OCI-LY7 (cell line): ENCODE results near the gene TNNI3K. TPM values are rescaled to one million over a fixed set of nuclear protein-coding genes. Genes with fewer than 3 reads are reported as not detected.

Source experiments
- BruUV-seq: library from RNA; stranded (reverse); fragments of 400-500 nt; replicated peaks from 2 replicates; lab custom pipeline; 2021; lab: Mats Ljungman, UMichigan
- CTCF ChIA-PET: fragments of 300-600 bp; sonication (Branson Sonifier 250); formaldehyde crosslinking; loops from one replicate; lab custom pipeline; 2022; ENCODE audit warnings: antibody characterized with exemption; ENCODE audit not compliant: unreplicated experiment; lab: Charles Lee
- POLR2A ChIA-PET: fragments of 300-600 bp; sonication (Branson Sonifier 250); formaldehyde crosslinking; loops from one replicate; lab custom pipeline; 2022; ENCODE audit warnings: antibody characterized with exemption; lab: Charles Lee
- DNase-seq: peaks from one replicate; pipeline ENCODE4 v3.0.0-alpha.2; 2015; ENCODE audit warnings: low spot score
- H2AFZ ChIP-seq: fragments of 200-600 bp; sonication (generic), shearing (Covaris generic); 2 replicates; pipeline ENCODE4 v1.6.1; 2014; ENCODE audit warnings: mild to moderate bottlenecking, antibody characterized with exemption, low read length, moderate library complexity
- H3K27ac ChIP-seq: fragments of 200-600 bp; sonication (generic); 2 replicates; pipeline ENCODE4 v1.5.1; 2014; ENCODE audit warnings: mixed run types, low read depth, mild to moderate bottlenecking, moderate library complexity, low read length, inconsistent platforms; ENCODE audit not compliant: poor library complexity, severe bottlenecking
- H3K36me3 ChIP-seq: fragments of 200-600 bp; sonication (generic); 2 replicates; pipeline ENCODE4 v1.6.1; 2014; ENCODE audit warnings: mild to moderate bottlenecking, antibody characterized with exemption, low read length, moderate library complexity, mixed read lengths; ENCODE audit not compliant: insufficient read depth
- H3K4me1 ChIP-seq: fragments of 200-600 bp; sonication (generic); 2 replicates; pipeline ENCODE4 v1.5.1; 2014; ENCODE audit warnings: mild to moderate bottlenecking, low read length; ENCODE audit not compliant: insufficient read depth, poor library complexity, severe bottlenecking
- H3K4me2 ChIP-seq: fragments of 200-600 bp; sonication (generic); 2 replicates; pipeline ENCODE4 v1.6.1; 2014; ENCODE audit warnings: mild to moderate bottlenecking, low read length
- H3K4me3 ChIP-seq: fragments of 200-600 bp; sonication (generic); 2 replicates; pipeline ENCODE4 v1.5.1; 2014; ENCODE audit warnings: mild to moderate bottlenecking, low read depth, low read length; ENCODE audit not compliant: poor library complexity, severe bottlenecking
- H3K79me2 ChIP-seq: fragments of 200-600 bp; sonication (generic); 2 replicates; pipeline ENCODE4 v1.6.1; 2016; ENCODE audit warnings: low read depth, mild to moderate bottlenecking, low read length, moderate library complexity, mixed read lengths; ENCODE audit not compliant: insufficient read depth
- H3K9me2 ChIP-seq: fragments of 200-600 bp; sonication (generic); 2 replicates; pipeline ENCODE4 v1.6.1; 2016; ENCODE audit warnings: mild to moderate bottlenecking, low read length, mixed read lengths; ENCODE audit not compliant: insufficient read depth
- H3K9me3 ChIP-seq: fragments of 200-600 bp; sonication (generic); 2 replicates; pipeline ENCODE4 v1.6.1; 2014; ENCODE audit warnings: mild to moderate bottlenecking, mixed run types, low read length, mixed read lengths
- H4K20me1 ChIP-seq: fragments of 200-600 bp; sonication (generic); 2 replicates; pipeline ENCODE4 v1.6.1; 2014; ENCODE audit warnings: mild to moderate bottlenecking, antibody characterized with exemption, low read length, moderate library complexity, mixed read lengths; ENCODE audit not compliant: insufficient read depth
- EZH2phosphoT487 ChIP-seq: fragments of 200-600 bp; sonication (generic); IDR thresholded peaks from 2 replicates; pipeline ENCODE4 v1.6.1; 2018; ENCODE audit warnings: low read depth, borderline replicate concordance, mild to moderate bottlenecking, mixed run types, antibody characterized with exemption, low read length, moderate library complexity, mixed read lengths
- intact Hi-C: fragments of 100-400 bp; cut with micrococcal nuclease; formaldehyde crosslinking; loops from one replicate; pipeline ENCODE4 v1.10.0; 2022; ENCODE audit not compliant: unreplicated experiment
- total RNA-seq, 2 experiments: library from RNA; depleted of rRNA in 1 of 2; stranded (reverse); fragments of >200 nt in 1 of 2; shearing (Covaris generic) in 1 of 2; gene quantifications; 2 replicates each; pipeline ENCODE4 v1.2.3, GENCODE V29; 2014 to 2022
- TF ChIP-seq, protein P1 (sequence below): fragments of 200-600 bp; sonication (generic); conservative IDR thresholded peaks from 2 replicates; pipeline ENCODE4 v1.5.1; 2014; ENCODE audit warnings: mild to moderate bottlenecking, antibody characterized with exemption, low read length, moderate library complexity, mixed read lengths

TNNI3K gene
- total RNA-seq, 2 experiments from 2014 or later = not detected

DNA sequence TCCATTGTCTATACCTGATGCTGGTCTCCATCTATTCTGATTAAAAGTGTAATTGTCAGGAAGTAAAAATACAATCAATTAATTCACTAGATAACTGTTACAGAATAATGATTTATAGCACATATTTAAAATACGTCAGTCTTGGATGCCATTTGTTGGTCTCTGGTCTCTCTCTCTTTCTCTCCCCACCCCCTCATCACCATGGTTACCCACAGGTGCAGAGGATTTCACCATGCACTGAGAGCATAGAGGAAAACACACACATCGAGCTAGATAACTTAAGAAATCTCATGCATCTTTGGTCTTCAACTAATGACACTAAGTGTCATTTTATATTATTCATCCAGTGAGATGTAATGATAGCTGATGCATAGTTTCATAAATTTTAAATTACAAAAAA lies 243.8 kb downstream of the TNNI3K start:
- H3K4me2 ChIP-seq = no peak overlapping the region
- intact Hi-C loops = no loop called here
- no peaks in the 10 kb centered on the region for H4K20me1 ChIP-seq
- H3K36me3 ChIP-seq = no peaks in the 10 kb centered on the region
- POLR2A ChIA-PET = interaction anchor here (0.9 kb wide), 1 partner anchor 11 kb away, joined by 6 read pairs; no protein-coding TSS in a partner anchor
- H3K4me1 ChIP-seq = no peaks in the 10 kb centered on the region
- no peaks in the 10 kb centered on the region for H3K9me3 ChIP-seq
- DNase-seq = no peak
- no TSS peak for BruUV-seq
- H3K9me2 ChIP-seq = no peaks in the 10 kb centered on the region
- no peak for TF ChIP-seq EZH2phosphoT487
- TF ChIP-seq, protein P1, sequence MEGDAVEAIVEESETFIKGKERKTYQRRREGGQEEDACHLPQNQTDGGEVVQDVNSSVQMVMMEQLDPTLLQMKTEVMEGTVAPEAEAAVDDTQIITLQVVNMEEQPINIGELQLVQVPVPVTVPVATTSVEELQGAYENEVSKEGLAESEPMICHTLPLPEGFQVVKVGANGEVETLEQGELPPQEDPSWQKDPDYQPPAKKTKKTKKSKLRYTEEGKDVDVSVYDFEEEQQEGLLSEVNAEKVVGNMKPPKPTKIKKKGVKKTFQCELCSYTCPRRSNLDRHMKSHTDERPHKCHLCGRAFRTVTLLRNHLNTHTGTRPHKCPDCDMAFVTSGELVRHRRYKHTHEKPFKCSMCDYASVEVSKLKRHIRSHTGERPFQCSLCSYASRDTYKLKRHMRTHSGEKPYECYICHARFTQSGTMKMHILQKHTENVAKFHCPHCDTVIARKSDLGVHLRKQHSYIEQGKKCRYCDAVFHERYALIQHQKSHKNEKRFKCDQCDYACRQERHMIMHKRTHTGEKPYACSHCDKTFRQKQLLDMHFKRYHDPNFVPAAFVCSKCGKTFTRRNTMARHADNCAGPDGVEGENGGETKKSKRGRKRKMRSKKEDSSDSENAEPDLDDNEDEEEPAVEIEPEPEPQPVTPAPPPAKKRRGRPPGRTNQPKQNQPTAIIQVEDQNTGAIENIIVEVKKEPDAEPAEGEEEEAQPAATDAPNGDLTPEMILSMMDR = no peak
- CTCF ChIA-PET = interaction anchor here (0.6 kb wide), 1 partner anchor 420 kb away, joined by 3 read pairs; no protein-coding TSS in a partner anchor
- H3K4me3 ChIP-seq = no peak overlapping the region
- H2AFZ ChIP-seq = no peak overlapping the region
- H3K27ac ChIP-seq = no peak overlapping the region
- no peaks in the 10 kb centered on the region for H3K79me2 ChIP-seq

DNA sequence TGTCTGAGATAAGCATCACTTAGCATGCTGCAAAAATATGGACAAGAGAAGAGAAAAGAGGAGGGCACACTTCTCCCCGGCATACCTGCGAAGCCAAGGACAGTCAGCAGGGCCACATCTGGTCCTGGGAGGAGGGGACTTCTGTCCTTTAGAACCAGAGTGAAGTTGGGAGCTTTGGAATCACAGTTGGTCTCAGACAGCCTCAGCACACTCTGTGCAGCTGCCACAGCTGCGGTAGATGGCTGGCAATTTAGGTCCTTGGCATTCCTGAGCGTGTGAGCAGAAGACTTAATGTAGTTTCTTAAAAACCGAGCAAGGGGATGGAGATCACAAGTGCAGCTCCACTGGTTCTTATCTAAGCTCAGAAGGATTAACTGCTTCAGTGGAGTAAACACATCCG lies 244.9 kb downstream of the TNNI3K start:
- no TSS peak for BruUV-seq
- Histone ChIP-seq H3K4me3 (no peak overlapping the region), H2AFZ (no peak overlapping the region), H3K4me2 (no peak overlapping the region), H3K79me2 (no peaks in the 10 kb centered on the region), H3K9me2 (no peaks in the 10 kb centered on the region), H4K20me1 (no peaks in the 10 kb centered on the region), H3K27ac (no peak overlapping the region), H3K4me1 (no peaks in the 10 kb centered on the region), H3K9me3 (no peaks in the 10 kb centered on the region), H3K36me3 (no peaks in the 10 kb centered on the region)
- ChIA-PET POLR2A (no interaction called here), CTCF (no interaction called here)
- DNase-seq = no peak
- intact Hi-C loops = no loop called here
- TF ChIP-seq EZH2phosphoT487 = no peak
- TF ChIP-seq, protein P1 = no peak

DNA sequence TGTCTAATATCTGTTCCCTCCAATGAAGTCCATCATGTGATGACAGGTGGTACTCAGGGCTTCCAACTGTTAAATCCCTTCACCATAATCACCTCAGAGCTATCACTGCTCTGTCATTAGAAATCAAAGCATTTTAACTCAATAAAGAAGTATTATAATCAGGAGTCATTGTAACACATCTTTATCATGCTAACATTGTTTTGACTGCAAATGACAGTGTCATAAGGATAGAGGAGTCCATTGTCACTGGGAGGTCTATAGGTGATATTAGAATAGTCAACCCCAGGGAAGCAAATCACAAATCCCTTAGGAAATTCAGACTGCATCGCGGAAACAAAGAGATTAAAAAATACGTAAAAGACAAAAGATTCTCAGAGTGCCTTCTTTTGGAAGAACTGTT lies 246.4 kb downstream of the TNNI3K start:
- H3K27ac ChIP-seq = no peak overlapping the region
- POLR2A ChIA-PET = interaction anchor here (0.8 kb wide), 1 partner anchor 9 kb away, joined by 4 read pairs; no protein-coding TSS in a partner anchor
- no peaks in the 10 kb centered on the region for H3K9me3 ChIP-seq
- H3K4me2 ChIP-seq = no peak overlapping the region
- no peak for DNase-seq
- no peaks in the 10 kb centered on the region for H3K79me2 ChIP-seq
- intact Hi-C loops = no loop called here
- H3K9me2 ChIP-seq = no peaks in the 10 kb centered on the region
- no peak overlapping the region for H2AFZ ChIP-seq
- H4K20me1 ChIP-seq = no peaks in the 10 kb centered on the region
- H3K36me3 ChIP-seq = no peaks in the 10 kb centered on the region
- CTCF ChIA-PET = no interaction called here
- H3K4me3 ChIP-seq = no peak overlapping the region
- TF ChIP-seq, protein P1 = no peak
- TF ChIP-seq EZH2phosphoT487 = no peak
- BruUV-seq = no TSS peak
- no peaks in the 10 kb centered on the region for H3K4me1 ChIP-seq
